ENCODE data around the gene MCOLN2.

Gene MCOLN2

DNA sequence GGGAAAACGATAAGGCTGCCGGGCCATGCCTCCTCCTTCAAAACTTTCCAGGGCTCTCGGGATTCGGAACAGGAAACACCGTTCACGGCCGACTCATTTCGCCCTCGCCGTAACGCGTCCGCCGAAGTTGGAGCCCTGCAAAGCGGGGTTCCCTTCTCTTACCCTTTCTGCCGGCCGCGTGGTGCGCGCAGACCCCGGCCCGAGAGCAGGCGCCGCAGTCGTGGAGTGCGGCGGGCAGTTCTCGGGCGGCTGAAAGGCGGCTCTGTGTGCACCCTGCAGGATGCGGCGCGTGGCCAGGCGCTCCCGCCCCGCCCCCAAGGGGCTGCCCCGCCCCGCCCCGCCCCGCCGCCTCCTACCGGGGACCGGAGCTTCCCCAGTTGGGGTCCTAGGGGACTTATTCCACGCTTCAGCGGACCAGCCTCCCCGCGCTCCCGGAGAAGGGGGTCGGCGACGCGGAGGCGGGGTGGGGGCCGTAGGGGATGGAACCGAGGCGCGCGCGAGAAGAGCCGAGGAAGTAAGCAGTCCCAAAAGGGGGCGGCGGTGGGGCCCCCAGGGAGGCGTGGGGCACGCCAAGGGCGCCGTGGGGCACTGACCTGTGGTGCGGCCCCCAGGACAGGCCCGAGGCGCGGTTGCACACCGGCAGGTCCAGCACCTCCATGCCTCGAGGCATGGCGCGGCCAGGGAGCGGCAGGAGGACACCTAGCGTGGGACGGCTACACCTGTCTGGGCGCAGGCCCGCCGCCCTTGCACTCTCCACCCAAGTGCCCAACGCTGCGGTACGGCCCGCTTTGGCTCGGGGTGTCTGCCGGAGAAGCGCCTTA, at the start of gene MCOLN2:
TSS of gene MCOLN2 (minus strand) at position 268 of the 821 bp plus-strand sequence. CDS start at position 27, 241 bp downstream.
- H3K27me3 ChIP-seq, result peaks cover 36 to 68% (median 49%) of the 10 kb centered on the region in 11 experiments
- no peak within 1 kb of the TSS for H3K27ac ChIP-seq

DNA sequence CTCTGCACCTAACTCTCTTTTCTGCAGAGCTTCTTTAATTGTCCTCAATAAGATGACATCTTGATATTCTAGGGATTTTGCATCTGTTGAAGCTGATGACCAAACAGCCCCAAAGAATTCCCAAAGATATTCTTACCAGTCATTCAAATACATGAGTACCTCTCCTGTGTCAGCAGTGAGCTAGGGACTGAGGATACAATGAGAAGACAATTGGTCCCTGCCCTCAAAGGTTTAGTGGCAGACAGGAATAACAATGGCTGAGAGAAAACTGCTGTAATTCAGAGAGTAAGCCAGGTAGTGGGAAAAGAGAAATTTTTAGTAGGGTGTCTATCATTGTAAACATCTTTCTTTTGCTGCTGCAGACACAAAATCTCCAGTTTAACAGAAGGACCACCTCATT, 45.5 kb upstream of the MCOLN2 start:
- Histone ChIP-seq H4K20me1 (no peaks in the 10 kb centered on the region), H3K9ac (no peak overlapping the region), H3K4me1 (no peaks in the 10 kb centered on the region), H3K27me3 (no peaks in the 10 kb centered on the region), H3K36me3 (no peaks in the 10 kb centered on the region), H3K9me3 (replicated peaks in 1 of 11) (peaks cover 0 to 3% (median 2%) of the 10 kb centered on the region in 11 experiments; a peak in 7 of 22 replicates), H3K4me2 (no peak overlapping the region), H3K27ac (no peak overlapping the region), H3K4me3 (no peak overlapping the region)
- TF ChIP-seq Cebpa-rat (IDR thresholded peaks at IDR 0.05), result no peak

More for the DNA sequence above, at the start of gene MCOLN2:
- H3K9me3 ChIP-seq (replicated peaks in 1 of 11), result peaks cover 0 to 10% (median 7%) of the 10 kb centered on the region in 11 experiments; a peak in 12 of 22 replicates
- H3K4me2 ChIP-seq, result peak within 1 kb of the TSS; percentile 98 to 100 (median 100)
- no peak for TF ChIP-seq Cebpa-rat (IDR thresholded peaks at IDR 0.05)
- no peaks in the 10 kb centered on the region for H3K36me3 ChIP-seq
- peaks cover 0 to 21% (median 16%) of the 10 kb centered on the region in 11 experiments; a peak in 16 of 22 replicates for H4K20me1 ChIP-seq
- peak within 1 kb of the TSS; percentile 59 to 77 (median 66) for H3K4me3 ChIP-seq
- peaks cover 17 to 35% (median 25%) of the 10 kb centered on the region in 10 experiments for H3K4me1 ChIP-seq
- peak within 1 kb of the TSS; percentile 37 to 69 (median 61); a peak in 16 of 22 replicates for H3K9ac ChIP-seq

DNA sequence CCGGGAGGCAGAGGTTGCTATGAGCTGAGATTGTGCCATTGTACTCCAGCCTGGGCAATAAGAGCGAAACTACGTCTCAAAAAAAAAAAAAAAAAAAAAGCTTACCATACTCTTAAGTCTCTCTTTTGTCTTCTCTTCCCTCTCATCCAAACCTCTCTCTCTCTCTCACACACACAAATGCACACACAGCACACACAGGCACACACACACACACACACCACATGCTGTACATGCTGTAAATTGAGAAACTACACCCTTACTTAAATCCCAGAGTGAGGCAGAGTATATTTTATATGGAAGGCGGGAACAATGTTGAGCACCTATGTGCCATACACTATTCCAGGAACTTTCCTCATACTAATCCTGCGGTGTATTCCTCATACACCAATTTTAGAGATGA, 44.9 kb upstream of the MCOLN2 start:
- TF ChIP-seq Cebpa-rat (IDR thresholded peaks at IDR 0.05), result no peak
- H3K9me3 ChIP-seq (replicated peaks in 1 of 11), result no peaks in the 10 kb centered on the region
- no peaks in the 10 kb centered on the region for H3K27me3 ChIP-seq
- H3K9ac ChIP-seq, result no peak overlapping the region
- no peak overlapping the region for H3K4me3 ChIP-seq
- no peak overlapping the region for H3K4me2 ChIP-seq
- H3K27ac ChIP-seq, result no peak overlapping the region
- H3K36me3 ChIP-seq, result no peaks in the 10 kb centered on the region
- H4K20me1 ChIP-seq, result no peaks in the 10 kb centered on the region
- H3K4me1 ChIP-seq, result no peaks in the 10 kb centered on the region

DNA sequence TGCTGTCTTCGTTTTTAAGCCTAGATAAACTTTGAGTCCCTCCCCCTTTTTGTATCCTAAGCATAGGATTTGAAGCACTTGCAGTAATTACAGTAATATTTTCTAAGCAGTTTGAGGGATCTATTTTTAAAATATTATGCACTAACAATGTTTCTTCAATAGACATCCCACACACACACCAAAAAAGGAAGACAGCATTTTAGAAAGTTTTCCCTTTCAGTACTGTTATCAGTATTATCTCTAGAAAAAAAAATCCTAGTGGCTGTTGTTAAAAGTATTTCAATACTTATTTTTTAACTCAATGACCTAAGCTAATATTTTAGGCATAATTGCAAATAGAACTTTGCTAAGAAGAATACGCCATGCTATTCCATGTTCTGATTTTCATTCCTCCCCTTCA, 36.3 kb upstream of the MCOLN2 start:
- H3K9me3 ChIP-seq (replicated peaks in 1 of 11), result no peaks in the 10 kb centered on the region
- no peak overlapping the region for H3K4me2 ChIP-seq
- no peak for TF ChIP-seq Cebpa-rat (IDR thresholded peaks at IDR 0.05)
- no peaks in the 10 kb centered on the region for H3K36me3 ChIP-seq
- H3K4me3 ChIP-seq, result no peak overlapping the region
- H3K4me1 ChIP-seq, result peaks cover 0 to 5% (median 0%) of the 10 kb centered on the region in 10 experiments; a peak in 1 of 20 replicates
- no peaks in the 10 kb centered on the region for H3K27me3 ChIP-seq
- H4K20me1 ChIP-seq, result no peaks in the 10 kb centered on the region
- H3K27ac ChIP-seq, result no peak overlapping the region
- no peak overlapping the region for H3K9ac ChIP-seq

DNA sequence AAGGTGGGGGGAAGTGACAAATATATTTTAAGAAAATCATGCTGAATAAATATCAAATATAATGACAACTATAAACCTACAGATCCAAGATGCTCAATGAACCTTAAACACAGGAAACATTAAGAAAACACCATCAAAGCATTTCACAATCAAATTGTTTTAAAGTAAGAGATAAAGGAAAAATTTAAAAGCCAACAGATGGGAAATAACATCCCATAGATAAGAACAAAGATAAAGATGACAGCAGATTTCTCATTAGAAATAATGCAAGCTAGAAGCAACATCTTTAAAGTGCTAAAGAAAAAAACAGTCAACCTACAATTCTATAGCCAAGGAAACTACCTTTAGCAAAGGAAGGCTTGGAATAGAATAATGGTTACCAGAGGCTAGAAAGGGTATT, 33.6 kb upstream of the MCOLN2 start:
- H3K4me2 ChIP-seq, result no peak overlapping the region; a peak in 2 of 22 replicates
- H3K9me3 ChIP-seq (replicated peaks in 1 of 11), result no peaks in the 10 kb centered on the region
- H3K4me1 ChIP-seq, result peaks cover 0 to 5% (median 0%) of the 10 kb centered on the region in 10 experiments; a peak in 1 of 20 replicates
- no peak for TF ChIP-seq Cebpa-rat (IDR thresholded peaks at IDR 0.05)
- no peaks in the 10 kb centered on the region for H4K20me1 ChIP-seq
- H3K27me3 ChIP-seq, result no peaks in the 10 kb centered on the region
- H3K36me3 ChIP-seq, result no peaks in the 10 kb centered on the region
- H3K9ac ChIP-seq, result no peak overlapping the region
- H3K4me3 ChIP-seq, result no peak overlapping the region
- no peak overlapping the region for H3K27ac ChIP-seq

DNA sequence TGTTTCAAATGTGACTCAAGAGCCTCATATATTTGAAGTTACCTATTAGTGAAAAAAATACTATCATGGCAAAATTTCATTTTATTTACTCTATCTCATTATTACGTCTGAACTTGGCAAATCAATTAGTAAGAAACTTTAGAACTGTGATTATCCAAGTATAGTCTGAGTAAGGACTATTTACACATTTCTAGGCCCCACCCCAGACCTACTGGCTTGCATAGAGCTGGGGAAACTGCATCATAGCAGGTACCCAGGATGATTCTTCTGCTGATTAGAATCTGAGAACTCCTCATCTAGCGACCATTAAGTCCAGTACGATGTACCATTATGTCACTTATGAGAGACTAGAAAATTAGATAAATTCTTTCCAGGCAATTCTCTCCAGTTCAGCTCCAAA, 31.2 kb upstream of the MCOLN2 start:
- TF ChIP-seq Cebpa-rat (IDR thresholded peaks at IDR 0.05), result no peak
- Histone ChIP-seq H4K20me1 (no peaks in the 10 kb centered on the region), H3K4me1 (peaks cover 0 to 5% (median 0%) of the 10 kb centered on the region in 10 experiments; a peak in 1 of 20 replicates), H3K9me3 (replicated peaks in 1 of 11) (no peaks in the 10 kb centered on the region), H3K27me3 (no peaks in the 10 kb centered on the region), H3K36me3 (no peaks in the 10 kb centered on the region), H3K27ac (no peak overlapping the region), H3K9ac (no peak overlapping the region), H3K4me2 (no peak overlapping the region), H3K4me3 (no peak overlapping the region)

DNA sequence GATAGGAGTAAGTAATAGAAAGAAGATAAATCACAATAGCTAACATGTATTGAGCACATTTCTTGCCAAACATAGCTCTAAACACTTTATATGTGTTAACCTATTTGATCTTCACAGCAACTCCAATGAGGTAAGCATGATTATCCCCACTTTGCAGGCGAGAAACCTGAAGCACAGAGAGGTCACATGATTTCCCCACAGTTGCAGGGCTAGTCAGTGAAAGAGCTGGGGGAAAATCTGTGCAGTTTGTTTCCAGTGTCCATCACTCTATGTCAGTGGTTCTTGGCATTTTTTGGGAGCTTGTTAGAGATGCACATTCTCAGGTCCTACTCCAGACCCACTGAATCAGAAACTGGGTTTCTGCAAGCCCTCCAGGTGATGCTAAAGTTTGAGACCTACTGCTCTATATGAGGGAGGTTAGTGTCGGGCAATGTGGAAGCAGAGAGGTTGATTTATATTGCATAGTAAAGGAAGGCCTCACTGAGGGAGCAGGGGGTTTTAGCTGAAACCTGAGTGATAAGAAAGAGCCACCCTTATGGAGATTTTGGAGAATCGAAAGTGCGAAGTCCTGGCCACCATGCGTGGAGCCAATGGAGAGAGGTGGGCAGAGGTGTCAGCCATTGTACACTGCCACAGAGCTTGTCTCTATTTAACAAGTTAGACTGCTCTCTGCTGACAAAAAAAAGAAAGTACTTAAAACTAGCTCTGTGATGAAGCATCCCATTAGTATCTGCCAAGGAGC, 30.5 kb upstream of the MCOLN2 start:
- no peaks in the 10 kb centered on the region for H3K36me3 ChIP-seq
- H3K9ac ChIP-seq, result no peak overlapping the region
- H3K27ac ChIP-seq, result no peak overlapping the region
- no peaks in the 10 kb centered on the region for H3K27me3 ChIP-seq
- no peaks in the 10 kb centered on the region for H4K20me1 ChIP-seq
- TF ChIP-seq Cebpa-rat (IDR thresholded peaks at IDR 0.05), result no peak
- H3K4me3 ChIP-seq, result no peak overlapping the region
- H3K9me3 ChIP-seq (replicated peaks in 1 of 11), result no peaks in the 10 kb centered on the region
- no peak overlapping the region for H3K4me2 ChIP-seq
- H3K4me1 ChIP-seq, result peaks cover 0 to 5% (median 0%) of the 10 kb centered on the region in 10 experiments; a peak in 1 of 20 replicates

DNA sequence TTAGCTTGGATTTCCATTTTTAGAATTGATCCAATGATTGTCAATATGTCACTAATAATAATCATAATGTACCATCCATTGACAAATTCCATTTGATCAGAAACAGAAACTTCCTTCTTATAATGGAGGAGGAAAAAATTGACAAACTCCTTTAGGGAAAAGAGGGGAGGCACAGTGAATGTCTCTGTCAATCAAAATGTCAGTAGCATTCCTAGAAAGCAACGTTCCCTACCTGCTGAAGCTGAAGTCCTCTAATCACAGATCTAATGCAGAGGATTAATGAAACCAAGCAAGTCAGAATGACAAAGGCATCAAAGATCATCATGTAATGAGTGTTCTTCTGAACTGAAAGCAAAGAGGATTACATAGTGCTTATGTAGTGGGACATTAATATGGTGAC, 29.0 kb upstream of the MCOLN2 start:
- Histone ChIP-seq H3K36me3 (no peaks in the 10 kb centered on the region), H3K27ac (no peak overlapping the region), H3K4me3 (no peak overlapping the region), H3K4me1 (peaks cover 0 to 5% (median 0%) of the 10 kb centered on the region in 10 experiments; a peak in 1 of 20 replicates), H3K9me3 (replicated peaks in 1 of 11) (no peaks in the 10 kb centered on the region), H3K4me2 (no peak overlapping the region), H4K20me1 (no peaks in the 10 kb centered on the region), H3K9ac (no peak overlapping the region), H3K27me3 (no peaks in the 10 kb centered on the region)
- no peak for TF ChIP-seq Cebpa-rat (IDR thresholded peaks at IDR 0.05)

DNA sequence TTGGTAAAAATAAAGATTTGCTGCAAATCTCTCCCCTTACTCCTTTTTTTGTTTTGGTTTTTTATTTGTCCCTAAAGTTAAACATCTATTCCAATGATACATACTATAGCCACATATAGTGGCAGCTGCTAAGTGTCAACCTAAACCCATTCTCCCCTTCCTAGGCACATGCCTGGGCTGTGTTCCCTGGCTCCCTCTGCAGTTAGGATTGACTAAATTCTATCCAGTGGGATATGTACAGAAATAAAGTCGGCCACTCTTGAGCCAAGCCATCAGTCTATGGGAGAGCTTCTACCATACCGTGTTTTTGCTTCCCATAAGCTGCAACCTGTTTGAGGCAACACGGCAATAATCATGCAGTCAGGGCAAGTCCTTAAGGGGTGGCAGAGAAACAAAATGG, 27.8 kb upstream of the MCOLN2 start:
- H4K20me1 ChIP-seq, result no peaks in the 10 kb centered on the region
- no peaks in the 10 kb centered on the region for H3K9me3 ChIP-seq (replicated peaks in 1 of 11)
- H3K27ac ChIP-seq, result no peak overlapping the region
- H3K36me3 ChIP-seq, result no peaks in the 10 kb centered on the region
- no peak overlapping the region for H3K4me3 ChIP-seq
- H3K4me2 ChIP-seq, result no peak overlapping the region
- no peaks in the 10 kb centered on the region for H3K27me3 ChIP-seq
- no peak overlapping the region for H3K9ac ChIP-seq
- no peaks in the 10 kb centered on the region for H3K4me1 ChIP-seq
- no peak for TF ChIP-seq Cebpa-rat (IDR thresholded peaks at IDR 0.05)
